Measurements from ENCODE around the gene SRMS. TPM values are rescaled to one million over a fixed set of nuclear protein-coding genes. Genes with fewer than 3 reads are reported as not detected.
"Not testable (repeated sequence)": the region's sequence is repeated elsewhere in the genome, so short reads cannot be mapped to it uniquely, and the experiment has no call there.

SRMS gene
- total RNA-seq, 2 donors from 2014 or later = not detected

DNA sequence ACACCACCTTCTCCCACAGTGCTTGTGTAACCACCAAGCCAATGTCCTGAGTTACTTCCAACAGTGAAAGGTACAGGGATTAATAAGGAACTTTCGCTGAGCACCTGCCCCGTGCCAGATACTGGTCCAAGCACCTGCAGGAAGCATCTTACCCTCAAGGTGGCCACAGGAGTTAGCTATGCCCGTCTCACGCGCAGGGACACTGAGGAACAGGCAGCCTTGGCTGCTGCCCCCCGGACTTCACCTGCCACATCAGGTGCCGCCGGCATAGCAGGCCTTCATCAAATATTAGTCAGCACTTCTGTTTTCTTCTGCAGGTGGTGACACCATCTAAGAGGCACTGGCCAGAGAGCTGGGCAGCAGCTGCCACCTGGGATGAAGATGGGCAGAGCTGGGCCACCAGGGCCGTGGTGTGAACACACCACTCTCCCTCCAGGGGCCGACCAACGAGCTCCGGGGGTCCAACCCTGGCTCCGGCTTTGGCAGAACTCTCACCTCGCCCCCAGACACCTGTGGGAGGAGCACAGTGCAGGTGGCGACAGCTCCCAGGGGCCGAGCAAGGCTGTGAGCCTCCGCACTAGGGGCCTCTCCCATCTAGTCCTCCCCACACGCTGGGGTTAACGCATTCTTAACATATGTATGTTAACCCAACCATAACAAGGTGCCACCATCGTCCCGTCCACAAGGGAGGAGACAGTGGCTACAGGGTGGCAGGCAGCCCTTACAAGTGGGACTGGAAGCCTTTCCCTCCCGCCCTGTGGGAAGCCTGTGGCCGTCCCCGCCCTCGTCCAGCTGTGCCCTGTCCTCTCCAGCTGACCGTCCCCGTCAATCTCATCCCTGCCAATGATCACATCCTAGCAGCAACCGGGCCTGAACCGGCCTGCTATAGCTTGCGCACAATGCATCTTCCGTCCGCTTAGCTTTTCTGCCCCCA is 29.9 kb downstream of the SRMS start:
- Histone ChIP-seq H3K27me3 (replicated peaks; ENCODE audit: insufficient read depth) (no peaks in the 10 kb centered on the region), H3K4me1 (ENCODE audit: control insufficient read depth in 1 of 2, low read depth in 2 of 2) (peaks cover 12 to 22% of the 10 kb centered on the region in 2 donors), H3K4me3 (no peak overlapping the region), H3K9me3 (no peaks in the 10 kb centered on the region), H3K36me3 (no peaks in the 10 kb centered on the region), H3K27ac (no peak overlapping the region)
- no peak for ATAC-seq (ENCODE audit: insufficient number of reproducible peaks, low FRiP score, low read depth)
- DNase-seq (ENCODE audit: low spot score) = no peak
- TF ChIP-seq, protein P1, sequence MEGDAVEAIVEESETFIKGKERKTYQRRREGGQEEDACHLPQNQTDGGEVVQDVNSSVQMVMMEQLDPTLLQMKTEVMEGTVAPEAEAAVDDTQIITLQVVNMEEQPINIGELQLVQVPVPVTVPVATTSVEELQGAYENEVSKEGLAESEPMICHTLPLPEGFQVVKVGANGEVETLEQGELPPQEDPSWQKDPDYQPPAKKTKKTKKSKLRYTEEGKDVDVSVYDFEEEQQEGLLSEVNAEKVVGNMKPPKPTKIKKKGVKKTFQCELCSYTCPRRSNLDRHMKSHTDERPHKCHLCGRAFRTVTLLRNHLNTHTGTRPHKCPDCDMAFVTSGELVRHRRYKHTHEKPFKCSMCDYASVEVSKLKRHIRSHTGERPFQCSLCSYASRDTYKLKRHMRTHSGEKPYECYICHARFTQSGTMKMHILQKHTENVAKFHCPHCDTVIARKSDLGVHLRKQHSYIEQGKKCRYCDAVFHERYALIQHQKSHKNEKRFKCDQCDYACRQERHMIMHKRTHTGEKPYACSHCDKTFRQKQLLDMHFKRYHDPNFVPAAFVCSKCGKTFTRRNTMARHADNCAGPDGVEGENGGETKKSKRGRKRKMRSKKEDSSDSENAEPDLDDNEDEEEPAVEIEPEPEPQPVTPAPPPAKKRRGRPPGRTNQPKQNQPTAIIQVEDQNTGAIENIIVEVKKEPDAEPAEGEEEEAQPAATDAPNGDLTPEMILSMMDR (IDR thresholded peaks at IDR 0.05) = no peak

DNA sequence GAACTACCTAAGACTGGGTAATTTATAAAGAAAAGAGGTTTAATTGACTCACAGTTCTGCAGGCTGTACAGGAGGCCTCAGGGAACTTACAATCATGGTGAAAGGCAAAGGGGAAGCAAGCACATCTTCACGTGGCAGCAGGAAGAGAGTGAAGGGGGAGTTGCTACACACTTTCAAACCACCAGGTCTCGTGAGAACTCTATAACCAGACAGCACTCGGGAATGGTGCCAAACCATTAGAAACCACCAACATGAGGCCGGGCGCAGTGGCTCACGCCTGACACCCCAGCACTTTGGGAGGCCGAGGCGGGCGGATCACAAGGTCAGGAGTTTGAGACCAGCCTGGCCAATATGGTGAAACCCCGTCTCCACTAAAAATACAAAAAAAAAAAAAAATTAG is 33.0 kb downstream of the SRMS start:
- H3K4me1 ChIP-seq (ENCODE audit: control insufficient read depth in 1 of 2, low read depth in 2 of 2); ATAC-seq (ENCODE audit: insufficient number of reproducible peaks, low FRiP score, low read depth); H3K27me3 ChIP-seq (replicated peaks; ENCODE audit: insufficient read depth); H3K36me3 ChIP-seq; H3K4me3 ChIP-seq; H3K27ac ChIP-seq; DNase-seq (ENCODE audit: low spot score); H3K9me3 ChIP-seq: not testable (repeated sequence)

DNA sequence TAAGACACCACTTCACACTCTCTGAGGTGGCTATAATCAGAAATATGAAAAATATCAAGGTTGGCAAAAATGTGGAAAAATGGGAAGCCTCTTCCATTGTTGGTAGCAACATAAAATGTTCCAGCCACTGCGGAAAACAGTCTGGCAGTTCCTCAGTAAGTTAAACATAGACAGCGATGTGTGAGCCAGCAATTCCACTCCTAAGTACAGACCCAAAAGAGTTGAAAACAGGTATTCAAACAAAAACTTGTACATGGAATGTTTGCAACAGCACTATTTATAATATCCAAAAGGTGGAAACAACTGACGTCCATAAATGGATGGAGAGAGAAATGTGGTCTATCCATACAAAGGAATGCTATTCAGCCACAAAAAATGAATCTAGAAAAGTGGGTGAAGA is 34.3 kb downstream of the SRMS start:
- no peak overlapping the region for H3K4me3 ChIP-seq
- no peaks in the 10 kb centered on the region for H3K36me3 ChIP-seq
- no peaks in the 10 kb centered on the region for H3K9me3 ChIP-seq
- no peak for DNase-seq (ENCODE audit: low spot score)
- no peak overlapping the region for H3K27ac ChIP-seq
- ATAC-seq (ENCODE audit: insufficient number of reproducible peaks, low FRiP score, low read depth) = no peak
- H3K4me1 ChIP-seq (ENCODE audit: control insufficient read depth in 1 of 2, low read depth in 2 of 2) = no peaks in the 10 kb centered on the region
- no peaks in the 10 kb centered on the region for H3K27me3 ChIP-seq (replicated peaks; ENCODE audit: insufficient read depth)
- TF ChIP-seq, protein P1 (IDR thresholded peaks at IDR 0.05) = no peak

DNA sequence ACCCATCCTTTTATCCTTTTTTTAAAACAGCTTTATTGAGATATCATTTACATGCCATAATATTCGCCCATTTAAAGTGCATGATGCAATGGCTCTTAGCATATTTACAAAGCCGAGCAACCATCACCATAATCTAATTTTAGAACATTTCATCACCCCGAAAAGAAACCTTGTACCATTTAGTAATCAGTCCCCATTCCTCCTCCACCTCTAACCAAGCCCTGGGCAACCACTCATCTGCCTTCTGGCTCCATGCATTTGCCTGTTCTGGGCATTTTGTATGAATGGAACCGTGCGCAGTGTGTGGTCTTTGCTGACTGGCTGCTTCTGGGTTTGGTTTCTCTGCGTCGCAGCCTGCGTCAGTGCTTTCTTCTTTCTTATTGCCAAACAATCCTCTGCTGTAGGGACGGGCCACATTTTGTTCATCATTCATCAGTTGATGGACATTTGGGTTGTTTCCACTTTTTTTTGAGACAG is 38.4 kb downstream of the SRMS start:
- TF ChIP-seq, protein P1 (IDR thresholded peaks at IDR 0.05) = no peak
- H3K4me1 ChIP-seq (ENCODE audit: control insufficient read depth in 1 of 2, low read depth in 2 of 2) = no peaks in the 10 kb centered on the region
- H3K27ac ChIP-seq = no peak overlapping the region
- H3K36me3 ChIP-seq = no peaks in the 10 kb centered on the region
- DNase-seq (ENCODE audit: low spot score) (no peak), ATAC-seq (ENCODE audit: insufficient number of reproducible peaks, low FRiP score, low read depth) (no peak)
- no peaks in the 10 kb centered on the region for H3K9me3 ChIP-seq
- H3K4me3 ChIP-seq = no peak overlapping the region
- no peaks in the 10 kb centered on the region for H3K27me3 ChIP-seq (replicated peaks; ENCODE audit: insufficient read depth)

DNA sequence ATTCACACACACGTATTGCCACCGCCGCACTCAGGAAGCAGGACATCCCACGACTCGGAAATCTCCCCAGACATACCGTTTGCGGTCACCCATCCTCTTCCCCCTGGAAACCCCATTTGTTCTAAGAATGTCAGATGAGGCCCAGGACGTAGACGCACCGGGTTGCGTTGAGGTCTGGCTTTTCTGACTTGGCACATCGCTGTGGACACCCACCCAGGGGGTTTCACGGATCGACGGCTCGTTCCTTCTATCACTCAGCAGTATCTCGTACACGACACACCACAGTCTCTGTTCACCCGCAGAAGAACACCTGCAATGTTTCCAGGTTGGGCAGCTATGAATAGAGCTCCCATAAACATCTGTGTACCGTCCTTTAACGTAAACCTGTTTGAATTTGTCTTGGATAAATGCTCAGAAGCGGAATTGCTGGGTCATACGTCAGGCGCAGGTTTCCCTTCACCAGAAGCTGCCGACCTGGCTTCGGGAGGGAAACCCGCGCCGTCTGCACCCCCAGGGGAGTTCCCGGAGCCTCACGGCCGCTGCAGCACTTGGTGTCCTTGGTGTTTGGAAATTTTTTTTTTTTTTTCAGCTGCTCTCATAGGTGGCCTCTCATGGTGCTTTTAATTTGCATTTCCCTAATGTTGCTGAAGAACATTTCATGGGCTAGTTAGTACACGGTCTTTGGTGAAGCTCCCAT is 39.3 kb downstream of the SRMS start:
- Histone ChIP-seq H3K4me3 (no peak overlapping the region), H3K9me3 (no peaks in the 10 kb centered on the region), H3K27ac (no peak overlapping the region), H3K27me3 (replicated peaks; ENCODE audit: insufficient read depth) (no peaks in the 10 kb centered on the region), H3K36me3 (no peaks in the 10 kb centered on the region), H3K4me1 (ENCODE audit: control insufficient read depth in 1 of 2, low read depth in 2 of 2) (no peaks in the 10 kb centered on the region)
- ATAC-seq (ENCODE audit: insufficient number of reproducible peaks, low FRiP score, low read depth) = no peak
- TF ChIP-seq, protein P1 (IDR thresholded peaks at IDR 0.05) = no peak
- no peak for DNase-seq (ENCODE audit: low spot score)

Data from thoracic aorta (tissue), 2 donors.